Suprapubic skin (tissue), 4 donors: Measurements from ENCODE around the gene TNS2. TPM values are rescaled to one million over a fixed set of nuclear protein-coding genes. Genes with fewer than 3 reads are reported as not detected.
"Not testable (repeated sequence)": the region's sequence is repeated elsewhere in the genome, so short reads cannot be mapped to it uniquely, and the experiment has no call there.

Experiments
- DNase-seq, 2 donors: peaks; one replicate each; pipeline ENCODE4 v3.0.0-alpha.2; 2019; ENCODE audit warnings: low spot score in 2 of 2
- H3K27ac ChIP-seq: fragments of 200-600 bp; sonication (generic); one replicate; pipeline ENCODE4 v1.5.1; 2019
- H3K27me3 ChIP-seq: fragments of 200-600 bp; sonication (generic); one replicate; pipeline ENCODE4 v1.5.1; 2019
- H3K36me3 ChIP-seq: fragments of 200-600 bp; sonication (generic); one replicate; pipeline ENCODE4 v1.5.1; 2019
- H3K4me1 ChIP-seq: fragments of 200-600 bp; sonication (generic); one replicate; pipeline ENCODE4 v1.5.1; 2019
- H3K4me3 ChIP-seq: fragments of 200-600 bp; sonication (generic); one replicate; pipeline ENCODE4 v1.5.1; 2019; ENCODE audit warnings: mild to moderate bottlenecking
- H3K9me3 ChIP-seq: fragments of 200-600 bp; sonication (generic); one replicate; pipeline ENCODE4 v1.5.1; 2019
- EP300 ChIP-seq: sonication (generic); formaldehyde crosslinking; IDR thresholded peaks from one replicate; pipeline ENCODE4 v1.6.1; 2017; ENCODE audit warnings: antibody characterized with exemption
- POLR2A ChIP-seq, 2 donors: fragments of 450-650 bp; IDR thresholded peaks; one replicate each; pipeline ENCODE4 v1.6.1; 2017; ENCODE audit warnings: antibody characterized with exemption in 2 of 2, mild to moderate bottlenecking in 2 of 2, moderate library complexity in 2 of 2
- POLR2AphosphoS5 ChIP-seq, 3 donors: sonication (generic); formaldehyde crosslinking; IDR thresholded peaks; one replicate each; pipeline ENCODE4 v1.6.1; 2017; ENCODE audit warnings: antibody characterized with exemption in 3 of 3
- WGBS: methylation state at CpG from one replicate; pipeline ENCODE4 v1.1.5; 2018; 5-methylcytosine and 5-hydroxymethylcytosine counted together
- total RNA-seq, 4 donors: library from RNA; depleted of rRNA; stranded (reverse); fragments of >200 nt; gene quantifications; one replicate each; pipeline ENCODE4 v1.1.0, GENCODE V29; 2016
- TF ChIP-seq, protein P1 (sequence below), 2 donors: fragments of 200-600 bp in 1 of 2; fragments of 450-650 bp in 1 of 2; sonication (generic) in 1 of 2; IDR thresholded peaks; one replicate each; pipeline ENCODE4 v1.5.1; 2016 to 2019; ENCODE audit warnings: antibody characterized with exemption in 2 of 2, mild to moderate bottlenecking in 1 of 2, moderate library complexity in 1 of 2

The TNS2 gene
- total RNA-seq, 4 donors from 2014 or later = 22.8 to 122 (median 78.2) TPM

DNA sequence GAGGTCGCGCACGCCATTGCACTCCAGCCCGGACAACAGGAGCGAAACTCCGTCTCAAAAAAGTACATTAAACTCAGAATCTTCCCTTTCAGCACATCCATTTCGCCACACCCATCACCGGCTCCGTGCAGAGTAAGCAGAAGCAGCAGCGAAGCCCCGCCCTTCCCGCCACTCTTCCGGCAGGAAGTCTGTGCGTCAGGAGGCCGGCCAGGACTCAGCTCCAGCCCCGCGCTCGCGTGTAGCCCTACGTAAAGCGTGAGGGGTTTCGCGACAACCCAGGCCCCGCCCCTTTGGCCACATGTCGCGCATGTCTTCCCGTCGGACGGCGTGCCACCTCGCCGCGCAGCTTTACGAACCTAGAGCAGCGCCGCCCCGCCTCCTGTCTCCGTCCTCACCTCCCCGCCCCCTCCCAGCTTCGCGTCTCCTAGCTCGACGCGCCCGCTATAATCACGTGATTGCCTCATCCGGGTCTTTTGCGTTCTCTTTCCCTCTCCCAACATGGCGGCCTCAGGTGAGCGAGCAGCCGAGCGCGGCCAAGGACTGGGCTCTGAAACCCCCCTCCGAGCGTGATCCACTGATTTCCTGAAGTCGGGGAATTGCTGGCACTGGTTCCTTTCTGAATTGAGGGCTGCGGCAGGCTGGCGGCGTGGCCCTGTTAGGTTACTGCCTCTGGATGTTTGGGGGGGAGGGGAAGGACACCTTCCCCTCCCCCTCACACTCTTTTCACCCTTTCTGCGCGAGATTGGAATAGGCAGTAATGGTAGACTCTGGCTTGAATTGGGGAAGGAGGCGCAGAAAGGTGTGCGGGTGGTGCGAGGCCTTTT is 43.7 kb upstream of the TNS2 start, which contains the start of gene EIF4B:
Gene EIF4B (plus strand): TSS at position 471 of the 824 bp plus-strand sequence. CDS start 28 bp downstream, at position 499.
- H3K36me3 ChIP-seq = peaks cover 4% of the 10 kb centered on the region
- peak within 1 kb of the TSS; percentile 96 for H3K27ac ChIP-seq
- 0% methylated on average over 33 of the region's 64 CpGs for WGBS
- H3K4me3 ChIP-seq = peak within 1 kb of the TSS; percentile 96
- no peaks in the 10 kb centered on the region for H3K27me3 ChIP-seq
- H3K9me3 ChIP-seq = no peaks in the 10 kb centered on the region
- H3K4me1 ChIP-seq = peaks cover 56% of the 10 kb centered on the region
- TF ChIP-seq POLR2A (IDR thresholded peaks at IDR 0.05) (peak in 1 of 2 donors; percentile 52), POLR2AphosphoS5 (IDR thresholded peaks at IDR 0.05) (peak; percentile 41 to 66 (median 51)), EP300 (no peak)
- TF ChIP-seq, protein P1, sequence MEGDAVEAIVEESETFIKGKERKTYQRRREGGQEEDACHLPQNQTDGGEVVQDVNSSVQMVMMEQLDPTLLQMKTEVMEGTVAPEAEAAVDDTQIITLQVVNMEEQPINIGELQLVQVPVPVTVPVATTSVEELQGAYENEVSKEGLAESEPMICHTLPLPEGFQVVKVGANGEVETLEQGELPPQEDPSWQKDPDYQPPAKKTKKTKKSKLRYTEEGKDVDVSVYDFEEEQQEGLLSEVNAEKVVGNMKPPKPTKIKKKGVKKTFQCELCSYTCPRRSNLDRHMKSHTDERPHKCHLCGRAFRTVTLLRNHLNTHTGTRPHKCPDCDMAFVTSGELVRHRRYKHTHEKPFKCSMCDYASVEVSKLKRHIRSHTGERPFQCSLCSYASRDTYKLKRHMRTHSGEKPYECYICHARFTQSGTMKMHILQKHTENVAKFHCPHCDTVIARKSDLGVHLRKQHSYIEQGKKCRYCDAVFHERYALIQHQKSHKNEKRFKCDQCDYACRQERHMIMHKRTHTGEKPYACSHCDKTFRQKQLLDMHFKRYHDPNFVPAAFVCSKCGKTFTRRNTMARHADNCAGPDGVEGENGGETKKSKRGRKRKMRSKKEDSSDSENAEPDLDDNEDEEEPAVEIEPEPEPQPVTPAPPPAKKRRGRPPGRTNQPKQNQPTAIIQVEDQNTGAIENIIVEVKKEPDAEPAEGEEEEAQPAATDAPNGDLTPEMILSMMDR (IDR thresholded peaks at IDR 0.05) = no peak
- DNase-seq = peak; percentile 100

DNA sequence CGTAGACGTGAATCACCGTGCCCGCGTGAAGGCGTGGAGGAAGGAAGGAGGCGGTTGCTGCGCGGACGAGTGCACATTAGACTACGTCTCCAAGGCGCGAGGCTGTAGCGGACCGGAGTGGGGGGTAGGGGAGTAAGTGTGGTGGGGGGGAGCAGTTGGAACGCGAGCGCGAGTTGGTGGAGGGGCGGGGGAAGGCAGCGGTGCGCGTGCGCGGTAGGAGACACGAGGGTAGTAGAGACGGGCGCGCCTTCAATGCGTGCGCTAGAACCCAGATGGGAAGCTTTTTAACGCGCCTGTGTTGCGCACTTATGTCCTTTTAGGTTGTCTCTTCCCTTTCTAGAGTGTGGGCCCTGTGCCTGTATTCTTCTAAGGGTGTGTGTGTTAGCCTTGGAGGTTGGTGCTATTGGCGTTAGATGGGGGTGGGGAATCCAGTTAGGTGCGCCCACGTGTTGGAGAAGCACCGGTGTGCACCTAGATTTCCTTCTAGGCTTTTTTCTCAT is 43.0 kb upstream of the TNS2 start:
- no peaks in the 10 kb centered on the region for H3K9me3 ChIP-seq
- H3K4me3 ChIP-seq = peak overlapping the region; percentile 96
- no peaks in the 10 kb centered on the region for H3K27me3 ChIP-seq
- DNase-seq = peak; percentile 82 to 87
- no peak for TF ChIP-seq POLR2AphosphoS5 (IDR thresholded peaks at IDR 0.05)
- under 1% methylated on average over 38 of the region's 38 CpGs for WGBS
- H3K36me3 ChIP-seq = peaks cover 4% of the 10 kb centered on the region
- H3K4me1 ChIP-seq = peaks cover 62% of the 10 kb centered on the region
- peak overlapping the region; percentile 96 for H3K27ac ChIP-seq

DNA sequence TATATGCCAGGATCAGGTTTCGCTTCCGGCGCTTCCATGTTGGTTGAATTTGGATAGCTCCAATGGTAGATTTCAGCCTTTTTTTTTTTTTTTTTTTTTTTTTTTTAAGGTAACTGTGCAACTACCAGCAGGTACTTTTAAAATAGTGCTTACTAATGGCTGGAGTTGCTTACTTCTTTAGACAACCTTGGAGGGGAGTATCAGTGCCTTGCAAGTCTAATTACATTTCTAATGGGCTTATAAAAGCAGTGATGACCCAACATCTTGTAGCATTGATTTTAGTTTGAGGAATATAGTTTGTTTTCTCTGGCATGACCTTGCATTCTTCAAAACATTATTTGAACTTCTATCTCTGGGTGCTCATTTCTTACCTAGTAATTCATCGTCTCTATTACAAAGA is 42.5 kb upstream of the TNS2 start:
- Histone ChIP-seq H3K27ac (peak overlapping the region; percentile 96), H3K36me3 (peaks cover 4% of the 10 kb centered on the region), H3K4me1 (peaks cover 62% of the 10 kb centered on the region), H3K9me3 (no peaks in the 10 kb centered on the region), H3K27me3 (no peaks in the 10 kb centered on the region), H3K4me3 (peak overlapping the region; percentile 96)
- WGBS = 42% methylated on average over 3 of the region's 4 CpGs
- TF ChIP-seq EP300 = no peak
- DNase-seq = no peak

DNA sequence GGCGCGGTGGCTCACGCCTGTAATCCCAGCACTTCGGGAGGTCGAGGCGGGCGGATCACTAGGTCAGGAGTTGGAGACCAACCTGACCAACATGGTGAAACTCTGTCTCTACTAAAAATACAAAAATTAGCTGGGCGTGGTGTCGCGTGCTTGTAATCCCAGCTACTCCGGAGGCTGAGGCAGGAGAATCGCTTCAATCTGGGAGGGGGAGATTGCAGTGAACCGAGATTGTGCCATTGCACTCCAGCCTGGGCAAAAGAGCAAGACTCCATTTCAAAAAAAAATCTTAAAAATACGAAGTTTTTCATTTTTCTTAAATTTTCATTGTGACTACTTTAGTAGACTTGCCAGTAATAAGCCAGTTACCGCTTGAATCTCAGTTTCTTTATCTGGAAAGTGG is 41.1 kb upstream of the TNS2 start:
- WGBS = 87% methylated on average over 15 of the region's 15 CpGs
- H3K36me3 ChIP-seq, DNase-seq, H3K9me3 ChIP-seq, H3K27ac ChIP-seq, H3K27me3 ChIP-seq: not testable (repeated sequence)
- Histone ChIP-seq H3K4me3 (peak overlapping the region; percentile 5), H3K4me1 (peaks cover 65% of the 10 kb centered on the region)

DNA sequence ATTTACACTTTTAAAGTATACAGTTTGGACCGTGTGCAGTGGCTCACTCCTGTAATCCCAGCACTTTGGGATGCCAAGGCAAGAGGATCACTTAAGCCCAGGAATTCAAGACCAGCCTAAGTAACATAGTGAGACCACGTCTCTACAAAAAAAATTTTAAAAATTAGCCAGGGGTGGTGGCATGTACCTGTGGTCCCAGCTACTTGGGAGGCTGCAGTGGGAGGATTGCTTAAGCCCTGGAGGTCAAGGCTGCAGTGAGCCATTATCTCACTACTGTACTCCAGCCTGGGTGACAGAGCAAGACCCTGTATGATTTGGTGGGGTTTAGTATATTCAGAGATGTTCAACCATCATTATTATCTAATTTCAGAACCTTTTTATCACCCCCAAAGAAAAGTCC is 38.9 kb upstream of the TNS2 start:
- WGBS = 80% methylated on average over 2 of the region's 2 CpGs
- H3K4me1 ChIP-seq = peaks cover 52% of the 10 kb centered on the region

DNA sequence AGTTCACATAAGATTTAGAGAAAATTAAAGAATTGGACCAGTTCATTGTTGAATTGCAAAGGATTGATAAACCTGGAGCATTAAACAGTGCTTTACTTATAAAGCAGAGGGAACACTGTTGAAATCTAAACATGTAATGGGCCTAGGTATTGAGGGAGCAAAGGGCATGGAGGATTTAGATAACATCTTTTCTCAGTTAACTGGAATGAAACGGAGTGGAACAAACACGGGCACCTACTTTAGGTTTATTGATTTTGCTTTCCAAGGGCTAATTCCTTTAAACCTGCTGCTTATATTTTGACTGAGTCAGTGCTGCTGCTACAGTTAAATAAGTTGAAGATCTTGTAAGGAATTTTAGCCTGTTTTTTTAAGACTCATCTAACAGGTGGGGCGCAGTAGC is 38.0 kb upstream of the TNS2 start:
- WGBS = 86% methylated on average over 3 of the region's 3 CpGs
- H3K4me1 ChIP-seq = peaks cover 51% of the 10 kb centered on the region
- no peak overlapping the region for H3K27ac ChIP-seq
- peaks cover 10% of the 10 kb centered on the region for H3K36me3 ChIP-seq
- H3K27me3 ChIP-seq = no peaks in the 10 kb centered on the region
- no peak for DNase-seq
- no peak for TF ChIP-seq EP300
- H3K9me3 ChIP-seq = no peaks in the 10 kb centered on the region
- no peak overlapping the region for H3K4me3 ChIP-seq

More for the DNA sequence above, 38.9 kb upstream of the TNS2 start:
- TF ChIP-seq EP300 (no peak), POLR2A (IDR thresholded peaks at IDR 0.05) (no peak), POLR2AphosphoS5 (IDR thresholded peaks at IDR 0.05) (no peak)
- TF ChIP-seq, protein P1 (IDR thresholded peaks at IDR 0.05) = no peak
- Histone ChIP-seq H3K4me3 (no peak overlapping the region), H3K27ac (no peak overlapping the region), H3K27me3 (no peaks in the 10 kb centered on the region), H3K9me3 (no peaks in the 10 kb centered on the region), H3K36me3 (peaks cover 4% of the 10 kb centered on the region)
- DNase-seq = no peak

DNA sequence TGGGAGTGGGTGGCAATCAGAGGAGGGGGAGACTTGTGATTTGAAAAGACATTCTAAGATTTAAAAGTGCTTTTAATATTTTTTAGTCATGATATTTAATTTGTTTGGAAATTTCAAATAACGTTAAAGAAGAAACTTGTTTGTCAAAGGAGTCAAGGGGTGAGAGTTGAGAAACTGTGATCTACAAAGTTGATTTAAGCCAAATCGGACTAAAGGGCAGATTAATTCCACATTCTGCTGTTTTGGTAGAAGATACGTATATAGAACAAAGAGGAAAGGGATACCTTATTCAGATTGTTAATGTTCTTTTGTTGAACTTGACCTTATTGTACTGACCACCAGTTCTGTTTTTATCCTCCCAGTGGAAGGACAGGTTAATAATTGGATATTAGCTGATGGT is 36.9 kb upstream of the TNS2 start:
- H3K36me3 ChIP-seq = peaks cover 20% of the 10 kb centered on the region
- no peak for DNase-seq
- WGBS = 85% methylated on average over 3 of the region's 3 CpGs

More for the DNA sequence above, 36.9 kb upstream of the TNS2 start:
- Histone ChIP-seq H3K4me3 (no peak overlapping the region), H3K9me3 (no peaks in the 10 kb centered on the region), H3K4me1 (peaks cover 40% of the 10 kb centered on the region), H3K27ac (no peak overlapping the region), H3K27me3 (no peaks in the 10 kb centered on the region)
- TF ChIP-seq, protein P1 (IDR thresholded peaks at IDR 0.05) = no peak
- no peak for TF ChIP-seq POLR2A (IDR thresholded peaks at IDR 0.05)
- TF ChIP-seq EP300 = no peak
- TF ChIP-seq POLR2AphosphoS5 (IDR thresholded peaks at IDR 0.05) = no peak
